Nucleus accumbens (tissue), 56 donors: ENCODE measurements around the gene SYNJ2.

ENCODE experiments used
- DNase-seq, 56 donors: peaks; one replicate each; lab custom pipeline; 2025; lab: John Stamatoyannopoulos, UW

SYNJ2 gene

GRCh38 chr6:157996918-157997702 is 15.4 kb downstream of the SYNJ2 start:
- DNase-seq = no peak

- no peak for DNase-seq
Observed at GRCh38 chr6:157997893-157998608, 16.4 kb downstream of the SYNJ2 start.

GRCh38 chr6:157998707-157999167 is 17.1 kb downstream of the SYNJ2 start:
- DNase-seq = peak in 4 of 56 donors; percentile 26 to 65 (median 46)

- peak in 52 of 56 donors; percentile 11 to 91 (median 69) for DNase-seq
Observed at GRCh38 chr6:157999168-158000051, 17.7 kb downstream of the SYNJ2 start.

- DNase-seq = no peak
Observed at GRCh38 chr6:158000530-158001307, 19.1 kb downstream of the SYNJ2 start.

DNA sequence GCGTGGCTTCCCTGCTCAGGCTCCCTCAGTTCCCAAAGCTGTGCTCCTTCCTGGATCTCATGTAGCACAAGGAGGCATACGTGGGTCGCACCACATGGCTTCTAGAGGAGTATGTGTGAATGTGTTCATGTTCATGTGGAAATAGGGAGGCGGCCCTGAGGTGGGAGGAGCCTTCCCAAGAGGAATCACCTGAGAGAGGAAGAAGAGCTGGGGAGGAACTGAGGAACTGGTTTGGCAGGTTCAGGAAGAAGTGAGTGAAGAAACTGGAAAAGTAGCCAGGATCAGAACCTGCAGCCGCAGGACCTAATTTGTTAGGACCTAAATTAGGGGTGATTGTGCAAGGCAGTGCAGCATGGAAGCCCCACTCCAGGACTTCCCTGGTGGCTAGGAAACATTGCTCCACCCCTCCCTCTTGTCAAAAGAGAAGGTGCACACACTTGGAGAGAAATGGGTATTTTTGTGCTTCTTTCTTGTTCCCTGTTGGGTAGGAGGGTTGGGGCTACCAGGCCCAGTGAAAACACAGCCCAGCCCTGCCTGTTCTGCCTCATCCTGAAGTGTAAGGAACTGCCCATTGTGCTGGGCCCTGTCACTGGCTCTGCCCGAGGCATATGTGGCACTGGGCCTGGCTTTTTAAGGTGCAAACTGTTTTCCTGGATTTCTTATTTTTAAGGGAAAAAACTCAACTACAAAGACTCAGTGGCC is 20.7 kb downstream of the SYNJ2 start:
- peak in 1 of 56 donors; percentile 61 for DNase-seq

DNA sequence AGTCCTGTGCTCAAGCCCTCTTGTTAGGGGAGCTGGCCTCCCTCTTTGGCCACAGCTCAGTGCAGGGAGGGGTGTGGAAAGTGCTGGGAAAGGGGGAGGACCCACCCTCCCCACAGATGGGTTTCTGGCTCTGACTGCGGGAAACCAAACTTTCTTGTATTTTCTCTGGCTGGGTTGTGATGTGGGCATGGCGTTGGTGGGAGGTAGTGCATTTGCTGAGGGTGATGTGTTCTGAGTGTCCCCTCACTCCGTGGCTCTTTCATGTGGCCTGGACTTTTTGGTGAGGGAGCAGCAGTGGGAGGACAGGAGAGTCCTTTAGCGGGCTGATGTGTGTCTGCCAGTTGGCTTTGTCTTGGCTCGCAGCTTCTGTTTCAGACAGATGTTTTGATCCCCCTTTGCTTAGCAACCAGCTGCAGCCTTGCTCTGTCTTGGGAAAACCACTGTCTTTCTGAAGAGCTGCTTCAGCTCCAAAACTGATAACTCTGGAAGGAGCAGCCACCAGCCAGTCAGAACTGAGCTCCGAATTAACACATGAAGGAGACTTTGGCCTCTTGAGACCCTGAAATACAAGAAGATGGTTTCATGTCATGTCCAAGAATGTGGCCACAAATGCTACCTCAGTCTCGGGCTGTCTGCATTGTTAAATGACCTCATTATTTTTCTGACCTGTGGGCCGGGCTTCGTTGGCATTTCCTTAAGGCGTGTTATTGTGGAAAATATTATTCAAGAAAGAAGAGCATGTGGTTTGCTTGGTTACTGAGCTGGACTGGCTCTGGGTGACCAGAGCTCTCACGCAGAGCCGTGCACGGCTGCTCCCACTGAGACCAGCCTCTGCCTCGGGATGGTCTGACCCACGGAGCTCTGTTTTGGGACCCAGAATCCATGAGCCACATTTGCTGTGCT is 21.5 kb downstream of the SYNJ2 start:
- DNase-seq = peak in 20 of 56 donors; percentile 22 to 72 (median 52)

DNA sequence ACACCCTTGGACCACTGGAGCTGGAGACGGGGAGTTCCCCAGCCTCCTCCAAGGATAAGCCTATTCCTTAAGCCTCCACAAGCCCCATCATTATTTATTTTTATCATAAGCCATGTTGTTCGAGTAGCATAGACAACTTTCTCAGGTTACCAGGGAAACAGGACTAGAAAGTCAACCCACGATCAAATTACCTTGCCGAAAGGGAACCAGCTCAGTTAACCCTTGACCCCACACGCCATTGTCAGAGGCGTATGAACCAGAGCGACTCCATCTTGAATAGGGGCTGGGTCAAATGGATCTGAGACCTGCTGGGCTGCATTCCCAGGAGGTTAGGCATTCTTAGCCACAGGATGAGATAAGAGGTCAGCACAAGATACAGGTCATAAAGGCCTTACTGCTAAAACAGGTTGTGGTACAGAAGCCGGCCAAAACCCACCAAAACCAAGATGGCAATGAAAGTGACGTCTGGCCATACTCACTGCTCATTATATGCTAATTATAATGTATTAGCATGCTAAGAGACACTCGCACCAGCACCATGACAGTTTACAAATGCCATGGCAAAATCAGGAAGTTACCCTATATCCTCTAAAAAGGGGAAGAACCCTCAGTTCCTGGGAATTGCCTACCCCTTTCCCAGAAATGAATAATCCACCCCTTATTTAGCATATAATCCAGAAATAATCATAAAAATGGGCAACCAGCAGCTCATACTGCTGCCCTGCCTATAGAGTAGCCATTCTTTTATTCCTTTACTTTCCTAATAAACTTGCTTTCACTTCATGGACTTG is 22.4 kb downstream of the SYNJ2 start:
- no peak for DNase-seq

GRCh38 chr6:158004701-158005095 is 23.0 kb downstream of the SYNJ2 start:
- no peak for DNase-seq

- no peak for DNase-seq
Observed at GRCh38 chr6:158005626-158006180, 24.0 kb downstream of the SYNJ2 start.

- DNase-seq = no peak
Observed at GRCh38 chr6:158006331-158006730, 24.7 kb downstream of the SYNJ2 start.

- DNase-seq = no peak
Observed at GRCh38 chr6:158006821-158007570, 25.3 kb downstream of the SYNJ2 start.

GRCh38 chr6:158008864-158009113 is 27.1 kb downstream of the SYNJ2 start:
- no peak for DNase-seq

DNA sequence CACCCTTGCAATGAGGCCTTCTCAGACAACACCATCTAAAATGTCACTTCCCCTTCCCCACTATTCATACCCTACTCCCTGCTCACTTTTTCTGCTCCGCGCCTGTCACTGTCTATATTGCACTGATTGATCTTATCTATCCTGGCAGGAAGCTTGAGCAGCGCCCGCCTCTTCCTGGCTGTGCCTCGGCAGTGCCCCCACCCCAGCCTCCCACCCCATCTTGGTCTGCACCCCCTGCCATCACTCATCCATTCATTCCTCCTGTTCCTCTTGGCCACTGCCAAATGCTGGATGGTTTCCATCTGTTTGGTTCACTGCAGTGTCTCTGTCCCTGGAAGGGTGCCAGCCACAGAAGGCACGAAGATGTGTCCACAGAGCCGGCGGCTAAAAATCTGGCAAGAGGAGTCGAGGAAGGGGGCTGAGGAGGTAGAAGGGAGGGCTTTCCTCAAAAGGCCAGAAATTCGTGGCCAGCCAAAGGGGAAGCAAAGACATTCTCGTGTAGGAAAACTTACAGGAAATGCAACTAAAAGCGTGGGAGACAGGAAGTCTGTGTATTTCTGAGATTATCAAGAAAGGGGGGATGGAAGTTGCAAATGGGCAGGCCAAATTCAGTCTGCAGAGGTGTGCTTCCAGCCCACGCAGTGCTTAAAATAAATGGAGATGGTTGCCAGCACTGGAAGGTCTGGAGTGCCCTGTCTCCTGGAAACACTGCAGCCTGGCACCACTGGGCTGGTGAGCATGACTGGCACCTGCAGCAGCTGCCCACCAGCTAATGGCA is 27.6 kb downstream of the SYNJ2 start:
- peak in 53 of 56 donors; percentile 18 to 94 (median 68) for DNase-seq

DNA sequence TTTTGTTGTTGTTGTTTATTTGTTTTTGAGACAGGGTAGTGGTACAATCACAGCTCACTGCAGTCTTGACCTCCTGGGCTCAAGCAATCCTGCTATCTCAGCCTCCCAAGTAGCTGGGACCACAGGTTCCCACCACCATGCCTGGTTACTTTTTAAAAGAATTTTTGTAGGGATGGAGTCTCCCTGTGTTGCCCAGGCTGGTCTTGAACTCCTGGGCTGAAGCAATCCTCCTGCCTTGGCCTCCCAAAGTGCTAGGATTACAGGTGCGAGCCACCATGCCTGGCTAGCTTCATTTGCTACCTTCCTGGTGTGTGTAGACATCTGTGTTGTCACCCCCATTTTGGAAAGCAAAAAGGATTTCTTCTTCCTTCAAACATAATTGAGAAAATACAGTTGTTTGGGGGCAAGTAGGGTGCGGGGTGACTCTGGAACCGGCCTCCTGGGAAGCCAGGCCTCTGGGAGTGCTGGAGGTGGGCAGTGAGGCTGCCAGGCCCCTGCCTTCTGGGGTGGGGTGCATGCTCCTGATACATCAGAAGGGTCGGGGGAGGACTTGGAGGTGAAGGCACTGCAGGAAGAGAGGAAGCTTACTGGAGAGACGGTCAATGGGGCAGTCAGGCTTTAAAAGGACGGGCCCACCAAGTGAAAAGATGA is 28.4 kb downstream of the SYNJ2 start:
- DNase-seq = no peak
